ENCODE results near the gene VPREB1.

GRCh38 chr22:22196018-22196533, 48.5 kb upstream of the VPREB1 start:
- TF ChIP-seq CTCF (IDR thresholded peaks at IDR 0.05), result no peak
- TF ChIP-seq POLR2A (IDR thresholded peaks at IDR 0.05), result no peak
- TF ChIP-seq POLR2AphosphoS5 (IDR thresholded peaks at IDR 0.05), result no peak

Measured in prostate gland (tissue), 2 donors.